Progenitor cell of endocrine pancreas (in vitro differentiated cells): Measurements from ENCODE around the gene ARMC12. TPM values are rescaled to one million over a fixed set of nuclear protein-coding genes. Genes with fewer than 3 reads are reported as not detected.
A peak's percentile ranks its signal among the peaks of the same experiment; 100 is the strongest.
"Not testable (repeated sequence)": the region's sequence is repeated elsewhere in the genome, so short reads cannot be mapped to it uniquely, and the experiment has no call there.

Experiments
- DNase-seq: peaks from one replicate; pipeline ENCODE4 v3.0.0; 2021; ENCODE audit warnings: low spot score; ENCODE audit not compliant: unreplicated experiment
- H3K27ac Mint-ChIP-seq: 2 replicates; pipeline ENCODE4 v1.8.0; 2021; ENCODE audit warnings: mild to moderate bottlenecking, moderate library complexity, mixed read lengths
- H3K27me3 Mint-ChIP-seq: 2 replicates; pipeline ENCODE4 v1.8.0; 2021; ENCODE audit warnings: mixed read lengths
- H3K36me3 Mint-ChIP-seq: 2 replicates; pipeline ENCODE4 v1.8.0; 2022; ENCODE audit warnings: mixed read lengths; ENCODE audit not compliant: insufficient read depth
- H3K4me1 Mint-ChIP-seq: 2 replicates; pipeline ENCODE4 v1.8.0; 2021; ENCODE audit warnings: low read depth, mixed read lengths
- H3K4me3 Mint-ChIP-seq: 2 replicates; pipeline ENCODE4 v1.8.0; 2021; ENCODE audit warnings: low read depth, mild to moderate bottlenecking, moderate library complexity, mixed read lengths
- H3K9me3 Mint-ChIP-seq: 2 replicates; pipeline ENCODE4 v1.8.0; 2021; ENCODE audit warnings: low read depth, mixed read lengths
- long read RNA-seq: library from polyadenylated mRNA; unstranded; transcript quantifications from one replicate; pipeline ENCODE4 v2.0.0, GENCODE V29; 2020
- total RNA-seq: library from RNA; stranded (reverse); gene quantifications from 2 replicates; pipeline ENCODE4 v1.2.1, GENCODE V29; 2021
- TF ChIP-seq, protein P1 (sequence below): fragments of 200-600 bp; sonication (generic); IDR thresholded peaks from one replicate; pipeline ENCODE4 v1.5.0; 2021; ENCODE audit warnings: antibody characterized with exemption, mild to moderate bottlenecking; ENCODE audit not compliant: unreplicated experiment

ARMC12 gene, protein sequence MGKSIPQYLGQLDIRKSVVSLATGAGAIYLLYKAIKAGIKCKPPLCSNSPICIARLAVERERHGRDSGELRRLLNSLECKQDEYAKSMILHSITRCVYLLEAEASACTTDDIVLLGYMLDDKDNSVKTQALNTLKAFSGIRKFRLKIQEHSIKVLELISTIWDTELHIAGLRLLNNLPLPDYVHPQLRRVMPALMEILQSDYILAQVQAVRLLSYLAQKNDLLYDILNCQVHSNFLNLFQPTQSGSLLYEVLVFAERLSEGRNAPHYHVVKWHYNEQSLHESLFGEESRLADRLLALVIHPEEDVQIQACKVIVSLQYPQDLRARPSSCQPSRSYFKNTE
- 0.36 and 0.98 TPM in 2 replicates for total RNA-seq
- long read RNA-seq = 0 reads

DNA sequence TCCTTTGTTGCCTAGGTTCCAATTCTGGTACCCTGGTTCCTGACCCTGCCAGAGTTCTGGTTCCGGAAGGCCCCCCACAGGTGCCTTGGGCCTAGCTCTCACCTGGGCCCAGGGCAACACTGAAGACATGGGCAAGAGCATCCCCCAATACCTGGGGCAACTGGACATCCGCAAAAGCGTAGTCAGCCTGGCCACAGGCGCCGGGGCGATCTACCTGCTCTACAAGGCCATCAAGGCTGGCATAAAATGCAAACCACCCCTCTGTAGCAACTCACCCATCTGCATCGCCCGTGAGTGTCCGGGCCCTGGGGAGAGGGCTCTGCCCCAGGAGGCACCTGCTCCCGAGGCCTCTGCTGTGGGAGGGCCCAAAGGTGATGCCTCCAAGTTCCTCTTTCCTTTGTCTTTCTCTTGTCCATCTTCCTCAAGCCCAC is at the start of gene ARMC12:
Gene ARMC12, plus strand, starts transcription at position 51 of the 431 bp plus-strand sequence. Its CDS starts 77 bp downstream, at position 128.
- TF ChIP-seq, protein P1, sequence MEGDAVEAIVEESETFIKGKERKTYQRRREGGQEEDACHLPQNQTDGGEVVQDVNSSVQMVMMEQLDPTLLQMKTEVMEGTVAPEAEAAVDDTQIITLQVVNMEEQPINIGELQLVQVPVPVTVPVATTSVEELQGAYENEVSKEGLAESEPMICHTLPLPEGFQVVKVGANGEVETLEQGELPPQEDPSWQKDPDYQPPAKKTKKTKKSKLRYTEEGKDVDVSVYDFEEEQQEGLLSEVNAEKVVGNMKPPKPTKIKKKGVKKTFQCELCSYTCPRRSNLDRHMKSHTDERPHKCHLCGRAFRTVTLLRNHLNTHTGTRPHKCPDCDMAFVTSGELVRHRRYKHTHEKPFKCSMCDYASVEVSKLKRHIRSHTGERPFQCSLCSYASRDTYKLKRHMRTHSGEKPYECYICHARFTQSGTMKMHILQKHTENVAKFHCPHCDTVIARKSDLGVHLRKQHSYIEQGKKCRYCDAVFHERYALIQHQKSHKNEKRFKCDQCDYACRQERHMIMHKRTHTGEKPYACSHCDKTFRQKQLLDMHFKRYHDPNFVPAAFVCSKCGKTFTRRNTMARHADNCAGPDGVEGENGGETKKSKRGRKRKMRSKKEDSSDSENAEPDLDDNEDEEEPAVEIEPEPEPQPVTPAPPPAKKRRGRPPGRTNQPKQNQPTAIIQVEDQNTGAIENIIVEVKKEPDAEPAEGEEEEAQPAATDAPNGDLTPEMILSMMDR = no peak
- peaks cover 4% of the 10 kb centered on the region for H3K27me3 Mint-ChIP-seq
- no peaks in the 10 kb centered on the region for H3K36me3 Mint-ChIP-seq
- peaks cover 13% of the 10 kb centered on the region for H3K4me1 Mint-ChIP-seq
- no peak within 1 kb of the TSS for H3K4me3 Mint-ChIP-seq
- peak within 1 kb of the TSS; percentile 70 for H3K27ac Mint-ChIP-seq
- H3K9me3 Mint-ChIP-seq = no peaks in the 10 kb centered on the region
- no peak for DNase-seq

DNA sequence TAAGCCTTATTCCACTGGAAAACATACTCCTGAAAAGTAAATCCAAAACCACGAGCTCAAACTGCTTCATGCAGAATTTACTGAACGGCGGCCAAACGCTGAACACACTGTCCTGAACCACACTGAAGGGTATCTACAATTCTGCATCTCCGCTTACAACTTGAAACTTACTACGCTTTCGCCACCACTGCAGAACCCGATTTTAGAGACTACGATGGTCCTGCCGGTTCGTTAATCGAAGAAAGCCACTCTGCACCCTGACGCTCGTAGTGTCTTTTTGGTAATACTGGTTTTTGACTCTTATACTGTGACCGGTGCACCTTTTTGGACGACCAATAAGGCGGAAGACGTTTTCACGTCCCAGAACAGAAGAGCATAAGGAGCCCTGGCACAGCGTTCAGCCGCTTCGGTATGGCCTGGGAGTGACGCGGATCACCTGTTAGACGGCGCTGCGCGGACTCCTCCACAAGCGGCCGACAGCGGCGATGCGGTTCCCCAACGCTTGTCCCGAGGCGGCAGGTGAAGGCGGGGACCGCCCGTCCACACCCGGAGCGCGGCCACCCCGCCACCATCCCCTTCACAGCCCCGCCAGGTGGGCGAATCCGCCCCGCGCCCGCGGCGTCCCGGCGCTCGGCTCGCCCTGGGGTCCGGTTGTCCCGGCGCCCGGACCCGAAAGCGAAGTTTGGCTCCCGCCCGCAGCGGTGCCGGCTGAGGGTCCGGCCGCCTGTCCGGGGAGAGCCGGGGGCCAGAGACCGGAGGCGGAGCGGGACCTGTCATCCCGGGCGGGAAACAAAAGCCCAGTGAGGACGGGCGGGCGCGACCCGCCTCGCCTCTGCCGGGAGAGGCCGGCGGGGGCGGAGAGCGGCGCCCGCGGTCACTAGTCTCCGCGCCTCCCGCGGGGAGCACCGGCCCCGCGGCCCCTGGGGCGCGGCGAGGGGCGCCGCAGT is 48.9 kb upstream of the ARMC12 start:
- DNase-seq = peak; percentile 39
- Mint-ChIP-seq H3K4me3 (peak overlapping the region; percentile 78), H3K27me3 (peaks cover 16% of the 10 kb centered on the region), H3K9me3 (no peaks in the 10 kb centered on the region), H3K4me1 (peaks cover 4% of the 10 kb centered on the region), H3K27ac (peak overlapping the region; percentile 42), H3K36me3 (no peaks in the 10 kb centered on the region)
- TF ChIP-seq, protein P1 = no peak

DNA sequence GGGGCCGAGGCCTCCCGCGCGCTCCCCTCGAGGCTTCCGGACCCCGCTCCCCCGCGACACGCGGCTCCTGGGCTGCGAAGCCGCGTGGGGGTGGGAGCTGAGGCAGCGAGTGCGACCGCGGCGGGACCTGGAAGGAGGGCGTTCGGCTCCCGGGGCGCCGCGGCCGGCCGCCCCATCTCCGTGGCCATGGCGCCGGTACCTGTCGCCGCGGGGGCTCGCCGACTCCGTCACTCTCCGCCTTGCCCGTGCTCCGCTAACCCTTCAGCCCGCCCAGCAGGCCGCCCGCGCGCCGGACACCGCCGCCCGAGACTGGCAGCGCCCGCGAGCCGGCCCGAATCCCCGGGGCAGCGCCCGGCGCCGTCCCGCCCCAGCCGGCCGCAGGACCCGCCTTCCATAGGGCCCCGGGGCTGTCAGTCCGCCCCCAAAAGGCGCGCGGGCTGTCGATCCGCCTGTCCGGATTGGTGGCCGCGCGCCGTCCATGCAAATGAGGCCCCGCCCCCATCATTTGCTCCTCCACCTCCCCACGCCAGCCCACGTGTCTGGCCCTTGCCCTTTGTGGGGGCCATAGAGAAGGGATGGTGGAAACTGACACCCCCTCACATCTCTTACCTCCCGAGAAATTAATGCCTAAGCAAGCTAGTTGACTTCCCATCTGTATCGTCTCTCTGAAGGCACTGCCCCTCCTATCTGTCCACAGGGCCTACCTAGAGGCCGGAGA is 48.1 kb upstream of the ARMC12 start, which contains the start of gene FKBP5:
Gene FKBP5, minus strand, starts transcription at position 311 of the 718 bp plus-strand sequence. CDS start 46,091 bp downstream, outside the sequence.
- no peaks in the 10 kb centered on the region for H3K9me3 Mint-ChIP-seq
- H3K4me3 Mint-ChIP-seq = peak within 1 kb of the TSS; percentile 78
- H3K36me3 Mint-ChIP-seq = no peaks in the 10 kb centered on the region
- peak within 1 kb of the TSS; percentile 73 for H3K27ac Mint-ChIP-seq
- DNase-seq = peak; percentile 84
- peaks cover 16% of the 10 kb centered on the region for H3K27me3 Mint-ChIP-seq
- peaks cover 4% of the 10 kb centered on the region for H3K4me1 Mint-ChIP-seq
- TF ChIP-seq, protein P1 = no peak

DNA sequence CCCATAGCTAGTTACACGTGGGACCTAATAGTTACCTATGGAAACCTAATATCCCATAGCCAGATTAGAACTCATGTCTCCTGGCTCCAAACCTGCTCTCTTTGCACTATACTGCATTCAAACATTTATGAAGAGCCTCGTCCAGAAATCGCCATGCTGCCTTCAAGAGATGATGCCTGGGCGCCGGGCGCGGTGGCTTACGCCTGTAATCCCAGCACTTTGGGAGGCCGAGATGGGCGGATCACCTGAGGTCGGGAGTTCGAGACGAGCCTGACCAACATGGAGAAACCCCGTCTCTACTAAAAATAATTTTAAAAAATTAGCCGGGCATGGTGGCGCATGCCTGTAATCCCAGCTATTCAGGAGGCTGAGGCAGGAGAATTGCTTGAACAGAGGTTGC is 46.8 kb upstream of the ARMC12 start:
- H3K4me3 Mint-ChIP-seq, H3K4me1 Mint-ChIP-seq, DNase-seq, H3K27ac Mint-ChIP-seq, H3K36me3 Mint-ChIP-seq, H3K9me3 Mint-ChIP-seq: not testable (repeated sequence)
- peaks cover 16% of the 10 kb centered on the region for H3K27me3 Mint-ChIP-seq

DNA sequence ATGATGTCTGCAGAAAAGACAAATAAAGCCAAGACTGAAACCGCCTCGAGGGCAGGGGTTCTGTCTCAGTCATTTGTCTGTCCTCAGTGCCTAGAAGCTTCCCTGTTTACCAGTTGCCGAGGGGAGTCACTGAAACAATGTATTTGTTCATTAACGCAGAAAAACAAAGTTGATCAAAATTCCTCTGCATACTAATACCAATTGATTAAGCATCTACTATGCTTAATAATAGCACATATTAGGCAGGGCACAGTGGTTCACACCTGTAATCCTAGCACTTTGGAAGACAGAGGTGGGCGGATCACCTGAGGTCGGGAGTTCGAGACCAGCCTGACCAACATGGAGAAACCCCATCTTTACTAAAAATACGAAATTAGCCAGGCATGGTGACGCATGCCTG is 46.3 kb upstream of the ARMC12 start:
- Mint-ChIP-seq H3K27ac (no peak overlapping the region), H3K4me3 (no peak overlapping the region), H3K4me1 (peaks cover 4% of the 10 kb centered on the region), H3K36me3 (no peaks in the 10 kb centered on the region), H3K9me3 (no peaks in the 10 kb centered on the region), H3K27me3 (peaks cover 16% of the 10 kb centered on the region)
- no peak for DNase-seq
- TF ChIP-seq, protein P1 = no peak
